GOT3 (cell line): Measurements from ENCODE around the gene KLHL3.

Experiments used
- DNase-seq: peaks from one replicate; lab custom pipeline; 2025; ENCODE audit warnings: mixed read lengths; lab: John Stamatoyannopoulos, UW

The KLHL3 gene

DNA sequence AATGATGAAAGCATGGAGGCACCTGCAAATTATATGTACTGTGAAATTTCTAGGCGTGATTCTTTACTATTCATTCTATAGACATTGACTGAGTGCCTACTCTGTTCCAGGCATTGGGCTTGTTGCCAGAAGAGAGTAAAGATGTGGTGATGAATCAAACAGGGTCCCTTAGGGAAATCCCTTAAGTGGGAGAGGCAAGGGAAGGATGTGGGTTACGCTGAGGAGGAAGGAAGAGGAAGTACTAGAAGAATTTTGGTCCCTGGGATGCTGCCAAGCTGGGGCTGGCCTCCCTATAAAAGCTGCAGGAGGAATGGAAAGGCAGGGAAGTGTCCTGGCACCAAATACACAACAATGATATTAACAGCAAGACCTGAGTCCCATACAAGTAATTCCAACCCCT lies 160.0 kb downstream of the KLHL3 start:
- no peak for DNase-seq

DNA sequence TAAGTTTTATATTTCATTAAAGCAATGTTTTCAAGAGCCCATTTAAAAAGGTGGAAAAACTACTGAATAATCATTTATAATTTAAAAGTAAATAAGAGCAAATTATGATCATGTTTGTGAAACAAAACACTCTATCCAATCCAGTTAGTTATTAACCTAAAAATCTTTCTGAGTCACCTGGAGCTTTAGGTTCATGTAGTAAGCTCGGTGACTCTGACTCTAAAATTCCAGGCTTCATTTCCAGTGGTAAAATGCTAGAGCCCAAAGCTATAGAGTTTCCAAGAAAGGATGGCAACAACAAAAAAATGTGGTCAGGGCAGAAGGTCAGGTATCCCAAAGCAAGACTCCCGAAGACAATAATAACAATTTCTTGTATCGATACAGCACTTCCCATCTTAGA lies 160.7 kb downstream of the KLHL3 start:
- no peak for DNase-seq

DNA sequence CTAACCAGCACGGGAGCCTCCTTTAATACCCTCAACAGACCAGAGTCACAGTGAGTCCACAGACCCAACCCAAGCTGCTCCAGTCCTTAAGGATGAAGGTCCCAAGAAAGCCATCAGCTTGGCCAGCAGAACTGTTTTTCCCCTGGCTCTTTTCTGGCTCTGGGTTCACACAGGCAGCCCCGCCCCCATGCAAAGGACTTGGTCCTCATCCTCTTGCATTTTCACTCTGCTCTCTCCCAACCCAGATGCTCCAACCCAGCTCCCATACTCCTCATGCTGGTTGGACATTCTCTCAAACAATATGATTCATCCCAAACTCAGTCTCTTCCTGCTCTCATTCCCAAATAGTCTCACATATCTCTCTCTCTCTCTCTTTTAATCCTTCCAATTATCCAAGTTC lies 162.5 kb downstream of the KLHL3 start:
- DNase-seq: no peak

DNA sequence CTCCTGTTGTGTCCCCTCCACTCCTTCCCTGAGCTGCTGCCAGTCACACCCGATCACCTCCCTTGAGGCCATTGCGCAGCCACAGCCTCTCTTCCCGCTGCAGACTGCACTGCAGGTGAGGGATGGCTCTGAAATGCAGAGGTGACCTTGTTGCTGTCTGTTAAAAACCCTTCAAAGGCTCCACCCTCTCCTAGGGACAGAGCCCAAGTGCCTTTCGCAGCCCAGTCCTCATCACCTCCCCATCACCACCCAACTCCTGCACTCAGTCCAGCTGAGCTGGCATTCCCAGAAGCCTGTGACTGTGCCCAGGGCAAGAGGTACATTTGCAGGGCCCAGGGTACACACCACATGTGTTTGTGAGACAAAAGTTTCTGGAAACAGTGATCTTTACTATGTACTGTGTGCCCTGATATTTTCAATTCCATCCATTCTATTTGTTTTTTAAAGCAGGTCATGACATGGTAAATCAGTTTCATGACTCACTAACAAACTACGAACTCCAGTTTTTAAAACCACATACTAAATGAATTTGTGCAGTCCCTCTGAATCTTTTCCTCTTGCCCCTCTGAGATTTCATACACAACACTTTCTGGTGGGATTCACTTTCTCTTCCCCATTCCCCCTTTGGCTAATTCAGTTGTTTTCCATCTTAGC lies 163.7 kb downstream of the KLHL3 start:
- no peak for DNase-seq

DNA sequence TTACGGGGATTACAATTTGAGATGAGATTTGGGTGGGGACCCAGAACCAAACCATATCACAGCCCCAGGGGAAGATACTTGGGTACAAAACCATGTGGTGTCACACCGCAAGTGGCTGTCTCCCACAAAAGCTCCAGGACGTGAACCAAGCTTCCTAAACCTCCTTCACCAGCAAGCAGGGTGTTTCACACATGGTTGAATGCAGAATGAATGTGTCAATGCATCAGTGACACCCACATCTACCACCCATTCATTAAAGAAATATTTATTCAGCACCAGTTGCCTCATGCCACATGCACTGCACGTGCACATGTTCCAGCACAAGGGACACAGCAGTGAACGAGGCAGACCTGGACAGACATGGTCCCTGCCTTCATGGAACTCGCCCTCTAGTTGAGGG lies 165.8 kb downstream of the KLHL3 start:
- DNase-seq: no peak
